ENCODE data around the gene RCBTB1.
A peak's percentile ranks its signal among the peaks of the same experiment; 100 is the strongest.
"Not testable (repeated sequence)": the region's sequence is repeated elsewhere in the genome, so short reads cannot be mapped to it uniquely, and the experiment has no call there.

RCBTB1 gene

DNA sequence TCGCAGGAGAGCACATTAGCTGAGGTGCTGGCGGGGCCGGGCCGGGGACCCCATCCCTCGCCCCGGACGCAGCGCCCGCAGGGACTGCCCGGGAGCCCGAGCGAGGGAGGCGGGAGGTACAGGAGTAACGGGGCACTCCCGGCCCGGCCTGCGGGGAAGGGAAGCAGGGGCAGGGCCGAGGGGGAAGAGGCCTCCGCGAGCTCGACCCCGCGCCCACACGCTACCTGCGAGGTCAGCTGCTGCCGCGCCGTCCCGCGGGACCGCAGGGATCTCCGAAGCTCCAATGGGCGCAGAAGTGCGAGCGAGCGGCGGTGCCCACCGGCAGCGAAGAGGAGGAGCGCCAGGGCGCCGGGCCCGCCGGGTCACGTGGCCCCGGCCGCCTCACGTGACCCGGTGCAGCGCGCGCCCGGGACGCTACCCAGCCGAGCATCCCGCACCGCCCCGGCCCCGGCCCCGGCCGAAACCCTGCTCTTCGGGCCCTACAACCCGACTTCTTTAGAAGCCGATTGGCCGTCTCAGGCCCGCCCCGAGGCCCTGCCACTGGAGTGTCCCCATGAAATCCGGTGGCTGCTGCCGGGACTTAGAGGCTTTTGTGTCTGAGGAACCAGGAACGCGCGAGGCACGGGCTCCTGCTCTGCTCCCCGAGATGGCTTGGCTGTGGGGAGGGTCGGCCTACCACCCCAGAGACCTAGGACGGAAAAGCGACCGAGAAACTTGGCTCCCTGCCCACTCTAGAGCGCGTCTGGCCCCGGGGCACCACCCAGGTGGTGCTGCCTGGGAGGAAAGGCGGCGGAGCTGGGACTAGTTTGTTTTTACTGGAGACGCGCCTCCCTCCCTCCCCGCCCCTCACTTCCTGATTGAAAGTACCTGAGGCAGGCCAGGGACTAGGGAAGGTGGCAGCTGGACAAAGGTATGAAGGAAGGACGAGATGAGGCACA is at the start of gene RCBTB1:
TSS of gene RCBTB1 (minus strand) at position 339 of the 938 bp plus-strand sequence. CDS start 18,279 bp downstream, outside the sequence.
- peak; percentile 84 for DNase-seq (ENCODE audit: low spot score)

DNA sequence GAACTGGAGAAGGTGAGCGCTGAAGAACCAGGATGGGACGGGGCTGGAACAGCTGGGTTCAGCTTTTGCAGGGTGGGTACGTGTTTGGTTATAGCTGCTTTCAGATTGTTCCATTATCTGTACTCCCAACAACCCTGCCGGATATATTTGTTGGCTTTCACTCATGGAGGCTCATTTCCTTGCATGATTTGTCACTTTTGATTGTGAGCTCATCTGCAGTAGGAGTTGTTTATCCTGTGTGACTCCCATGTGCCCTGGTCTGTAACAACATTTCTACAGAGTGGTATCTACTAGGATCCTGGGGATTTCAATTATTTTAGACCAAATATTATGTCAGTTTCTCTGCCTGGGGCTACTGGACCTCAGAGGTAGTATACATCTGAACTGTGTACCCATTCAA is 48.4 kb upstream of the RCBTB1 start:
- no peak for DNase-seq (ENCODE audit: low spot score)

GRCh38 chr13:49632156-49632555 is 46.8 kb upstream of the RCBTB1 start:
- no peak for DNase-seq (ENCODE audit: low spot score)

GRCh38 chr13:49630580-49630979 is 45.2 kb upstream of the RCBTB1 start:
- no peak for DNase-seq (ENCODE audit: low spot score)

GRCh38 chr13:49629947-49630346 is 44.6 kb upstream of the RCBTB1 start:
- no peak for DNase-seq (ENCODE audit: low spot score)

DNA sequence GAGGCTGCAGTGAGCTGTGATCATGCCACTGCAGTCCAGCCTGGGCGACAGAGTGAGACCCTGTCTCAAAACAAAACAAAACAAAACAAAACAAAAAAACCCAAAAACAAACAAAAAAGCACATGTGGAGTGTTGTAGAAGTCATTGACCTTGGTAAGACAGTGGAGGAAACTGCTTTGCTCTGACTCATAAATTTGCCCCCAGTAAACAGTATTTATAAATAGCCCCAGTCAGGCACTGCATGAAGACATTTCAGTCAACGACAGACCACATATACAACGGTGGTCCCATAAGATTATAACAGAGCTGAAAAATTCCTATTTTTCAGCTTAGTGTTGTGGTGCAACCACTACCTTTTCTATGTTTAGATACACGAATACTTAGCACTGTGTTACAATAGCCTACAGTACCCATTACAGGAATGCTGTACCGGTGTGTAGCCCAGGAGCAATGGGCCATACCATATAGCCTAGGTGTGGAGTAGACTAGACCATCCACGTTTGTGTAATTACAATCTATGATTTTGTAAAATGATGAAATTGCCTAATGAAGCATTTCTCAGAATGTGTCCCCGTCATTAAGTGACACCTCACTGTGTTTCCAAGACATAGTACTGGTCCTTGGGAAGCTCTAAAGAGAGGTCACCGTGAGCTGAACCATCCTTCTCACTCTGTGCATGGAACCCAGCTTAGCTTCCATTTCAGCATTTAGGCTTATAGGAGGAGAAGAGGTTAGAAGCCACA is 44.0 kb upstream of the RCBTB1 start:
- DNase-seq (ENCODE audit: low spot score) = no peak

GRCh38 chr13:49627831-49628652 is 42.7 kb upstream of the RCBTB1 start, which contains the start of gene ARL11:
Gene ARL11, plus strand, starts transcription at chr13:49628507. Its CDS starts 1,941 bp downstream, at chr13:49630448.
- peak; percentile 92 for DNase-seq (ENCODE audit: low spot score)

DNA sequence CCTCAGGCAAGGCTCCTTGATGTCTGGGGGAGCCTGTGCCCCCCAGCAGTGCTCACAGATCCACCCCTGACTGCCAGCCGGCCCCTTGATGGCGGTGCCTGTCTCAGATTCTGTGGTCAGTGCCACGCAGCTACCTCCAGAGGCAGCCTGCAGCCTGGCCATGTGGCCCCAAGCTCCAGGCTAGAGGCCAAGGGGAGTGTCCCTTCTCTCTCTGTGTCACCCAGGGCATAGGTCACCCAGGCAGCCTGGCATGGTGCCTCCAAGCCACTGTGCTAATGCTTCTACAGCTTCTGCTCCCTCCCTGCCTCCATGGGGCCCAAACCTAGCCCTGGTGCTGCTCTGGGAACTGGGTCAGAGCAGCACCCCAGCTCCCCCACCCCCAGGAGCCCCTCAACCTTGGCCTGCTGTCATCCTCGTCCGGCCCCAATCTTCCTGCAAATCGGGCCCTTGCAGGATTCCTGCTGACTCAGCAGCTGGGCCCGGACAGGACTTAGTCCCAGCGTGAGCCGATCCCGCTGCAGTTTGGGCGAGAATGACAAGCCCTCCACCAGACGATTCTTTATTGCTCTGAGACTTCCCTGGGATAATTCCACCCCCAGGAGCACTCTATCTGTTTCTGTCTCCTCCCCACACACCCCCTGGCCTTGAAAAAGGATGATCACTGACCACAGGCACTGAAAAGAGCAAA is 40.2 kb upstream of the RCBTB1 start:
- DNase-seq (ENCODE audit: low spot score) = no peak

DNA sequence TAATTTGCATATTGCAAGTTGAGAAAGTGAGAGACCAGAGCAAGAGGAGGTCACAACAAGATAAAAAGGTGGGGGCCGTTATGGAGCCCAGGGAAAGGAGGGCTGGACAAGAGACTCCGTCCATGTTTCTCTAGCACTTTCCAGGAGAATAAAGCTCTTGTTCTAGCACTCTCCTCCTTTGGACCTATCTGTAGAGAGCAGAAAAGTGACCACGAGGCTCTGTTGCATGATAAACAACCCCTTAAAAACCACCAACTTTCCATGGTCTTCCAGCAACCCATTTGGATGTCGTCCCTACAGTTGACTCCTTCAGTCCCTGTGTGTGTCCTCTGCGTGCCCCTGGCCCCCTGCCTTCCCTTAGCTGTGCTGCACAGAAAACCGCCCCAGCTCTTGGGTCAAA is 38.9 kb upstream of the RCBTB1 start:
- DNase-seq (ENCODE audit: low spot score) = no peak

GRCh38 chr13:49622174-49622946 is 37.0 kb upstream of the RCBTB1 start:
- DNase-seq (ENCODE audit: low spot score) = no peak

DNA sequence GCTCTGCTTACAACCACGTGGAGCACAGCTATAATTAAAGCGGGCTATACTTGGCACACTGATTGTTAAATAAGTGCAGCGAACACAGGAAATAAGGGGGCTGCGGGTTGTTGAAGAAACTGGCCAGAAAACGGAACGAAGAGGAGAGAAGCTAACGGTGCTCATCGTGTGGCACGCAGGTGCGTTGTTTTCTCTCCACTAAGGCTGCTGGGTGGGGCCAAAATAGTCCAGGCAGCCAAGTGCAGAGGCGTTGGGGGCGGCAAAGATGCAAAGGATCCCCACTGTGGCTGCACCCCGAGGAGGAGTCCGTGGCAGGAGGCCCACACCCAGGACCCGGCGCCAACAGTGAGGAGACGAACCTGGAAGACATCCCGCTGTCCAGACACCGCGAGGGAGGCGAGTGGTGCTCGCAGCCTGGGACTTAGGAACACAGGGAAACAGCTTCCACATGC is 34.8 kb upstream of the RCBTB1 start:
- peak; percentile 97 for DNase-seq (ENCODE audit: low spot score)

DNA sequence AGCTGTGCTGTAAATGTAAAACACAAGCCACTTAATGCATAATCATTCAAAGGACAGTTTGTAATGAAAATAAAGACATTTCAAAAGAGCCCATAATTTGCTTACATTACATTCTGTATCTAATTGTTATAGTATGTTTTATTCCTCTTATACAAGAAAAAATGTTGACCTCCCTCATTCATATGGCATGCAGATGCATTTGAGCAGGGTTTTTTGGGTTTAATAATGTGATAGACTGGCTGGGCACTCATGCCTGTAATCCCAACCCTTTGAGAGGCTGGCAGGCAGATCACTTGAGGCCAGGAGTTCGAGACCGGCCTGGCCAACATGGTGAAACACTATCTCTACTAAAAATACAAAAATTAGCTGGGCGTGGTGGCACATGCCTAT is 31.3 kb upstream of the RCBTB1 start:
- no peak for DNase-seq (ENCODE audit: low spot score)

DNA sequence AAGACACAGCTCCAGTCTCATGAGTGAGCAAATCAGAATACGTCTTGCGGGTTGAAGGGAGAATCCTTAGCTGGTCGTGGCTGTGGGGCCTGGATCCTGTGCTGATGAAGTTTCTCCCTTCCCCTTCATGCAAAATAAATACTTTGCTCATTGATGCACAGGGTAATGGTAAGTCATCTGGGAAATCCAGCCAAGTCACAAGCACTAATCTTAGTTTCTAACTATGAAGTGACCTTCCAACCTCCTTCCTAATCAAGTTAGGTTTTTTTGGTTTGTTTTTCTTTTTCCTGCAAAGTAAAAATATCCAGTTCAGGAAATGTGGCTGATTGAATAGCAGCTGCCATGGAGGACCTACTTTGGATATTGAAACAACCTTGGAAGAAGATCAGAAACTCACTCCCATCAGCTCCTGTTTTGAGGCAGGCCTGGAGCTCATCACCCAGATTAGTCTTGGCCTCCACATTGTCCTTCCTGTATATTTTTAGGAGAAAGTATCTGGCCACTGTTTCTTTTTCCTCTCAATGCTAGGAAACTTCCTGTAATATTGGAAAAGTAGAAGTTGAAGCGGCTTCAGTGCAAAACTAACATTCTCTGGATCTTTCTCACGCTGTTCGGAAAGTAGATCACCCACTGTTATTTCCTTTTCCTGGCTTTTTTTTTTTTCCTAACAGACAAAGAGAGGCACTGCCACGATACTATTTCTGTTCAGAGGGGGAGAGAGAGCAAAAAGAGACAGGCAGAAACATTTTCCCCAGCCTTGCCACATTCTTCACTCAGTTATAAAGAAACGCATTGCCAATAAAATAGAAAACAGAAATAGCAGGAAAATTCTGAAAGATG is 30.7 kb upstream of the RCBTB1 start:
- no peak for DNase-seq (ENCODE audit: low spot score)

- DNase-seq (ENCODE audit: low spot score) = not testable (repeated sequence)
Observed at GRCh38 chr13:49612042-49612441, 26.7 kb upstream of the RCBTB1 start.

GRCh38 chr13:49610176-49610575 is 24.8 kb upstream of the RCBTB1 start:
- peak; percentile 59 for DNase-seq (ENCODE audit: low spot score)

DNA sequence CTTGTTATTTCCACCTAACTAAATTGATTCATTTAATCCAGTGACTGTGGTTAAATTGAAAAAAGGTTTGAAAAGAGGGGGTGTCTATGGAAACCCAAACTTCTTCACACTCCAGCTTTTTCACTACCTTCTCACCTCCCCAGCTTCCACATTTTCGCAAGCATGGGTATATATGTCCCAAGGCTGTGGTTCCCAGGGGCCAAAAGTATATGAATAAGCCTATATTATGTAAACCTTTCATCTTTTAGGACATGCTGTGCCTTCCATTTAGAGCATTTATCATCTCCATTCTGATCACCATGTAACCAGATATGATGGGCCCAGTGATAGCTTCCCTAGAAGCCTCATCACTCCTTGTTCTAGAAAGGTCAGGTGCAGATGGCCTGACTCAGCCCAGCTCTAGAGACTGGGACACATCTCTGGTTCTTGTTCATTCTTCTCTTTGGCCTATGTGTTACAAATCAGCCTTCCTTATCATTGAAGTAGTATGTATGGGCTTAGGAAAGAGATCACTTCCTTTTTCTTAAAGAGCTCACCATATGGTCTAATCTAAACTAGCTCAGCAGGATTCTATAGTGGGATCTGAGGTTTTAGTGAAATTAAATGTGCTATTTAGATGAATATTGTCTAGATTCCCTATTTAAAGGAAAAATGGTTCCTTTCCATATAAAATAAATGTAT is 23.4 kb upstream of the RCBTB1 start:
- DNase-seq (ENCODE audit: low spot score) = peak; percentile 71

DNA sequence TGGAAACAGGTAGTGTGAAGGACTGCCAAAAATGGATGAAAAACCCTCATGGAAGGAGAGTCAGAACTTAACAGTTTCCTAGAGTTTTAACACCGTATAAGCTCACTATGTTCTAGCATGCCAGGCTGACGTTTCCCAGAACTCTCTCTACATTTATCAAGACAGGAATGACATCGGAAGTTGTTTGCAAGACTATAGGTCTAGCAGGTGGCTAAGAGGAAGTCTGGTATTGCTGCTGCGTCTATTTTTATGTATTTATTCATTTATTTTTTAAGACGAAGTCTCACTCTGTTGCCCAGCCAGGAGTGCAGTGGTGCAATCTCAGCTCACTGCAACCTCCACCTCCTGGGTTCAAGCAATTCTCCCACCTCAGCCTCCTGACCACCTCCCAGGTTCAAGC is 22.4 kb upstream of the RCBTB1 start:
- DNase-seq (ENCODE audit: low spot score) = peak; percentile 76

- peak; percentile 94 for DNase-seq (ENCODE audit: low spot score)
Observed at GRCh38 chr13:49606747-49607648, 21.6 kb upstream of the RCBTB1 start.
